Body of pancreas (tissue), 4 donors: Measurements from ENCODE around the gene HOXB1.

Source experiments
- POLR2A ChIP-seq, 3 donors: fragments of 450-650 bp; IDR thresholded peaks; one replicate each; pipeline ENCODE4 v1.6.1; 2016; ENCODE audit warnings: antibody characterized with exemption in 3 of 3, mild to moderate bottlenecking in 2 of 3
- TF ChIP-seq, protein P1 (sequence below), 7 experiments: fragments of 450-650 bp in 4 of 7; fragments of 200-600 bp in 3 of 7; sonication (generic) in 3 of 7; IDR thresholded peaks; one replicate each; pipeline ENCODE4 v1.5.1; 2016 to 2019; ENCODE audit warnings: antibody characterized with exemption in 7 of 7

DNA sequence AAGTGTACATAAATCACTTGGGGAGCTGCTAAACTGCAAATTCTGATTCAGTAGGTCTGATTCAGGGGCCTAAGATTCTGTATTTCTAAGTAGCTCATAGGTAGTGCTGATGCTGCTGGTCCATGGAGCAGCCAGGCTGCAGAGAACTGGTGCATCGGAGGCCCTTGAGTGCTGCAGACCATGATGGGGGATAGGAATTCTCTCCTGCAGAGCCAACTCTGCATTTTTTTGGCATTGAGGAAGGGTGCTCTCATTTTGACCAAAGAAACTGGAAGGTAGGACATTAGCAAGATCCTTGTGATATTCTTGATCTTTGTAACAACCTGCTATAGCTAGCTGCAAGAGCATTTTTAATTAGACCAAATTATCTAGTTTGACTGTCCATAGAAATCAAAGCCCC is 9.4 kb upstream of the HOXB1 start:
- TF ChIP-seq, protein P1, sequence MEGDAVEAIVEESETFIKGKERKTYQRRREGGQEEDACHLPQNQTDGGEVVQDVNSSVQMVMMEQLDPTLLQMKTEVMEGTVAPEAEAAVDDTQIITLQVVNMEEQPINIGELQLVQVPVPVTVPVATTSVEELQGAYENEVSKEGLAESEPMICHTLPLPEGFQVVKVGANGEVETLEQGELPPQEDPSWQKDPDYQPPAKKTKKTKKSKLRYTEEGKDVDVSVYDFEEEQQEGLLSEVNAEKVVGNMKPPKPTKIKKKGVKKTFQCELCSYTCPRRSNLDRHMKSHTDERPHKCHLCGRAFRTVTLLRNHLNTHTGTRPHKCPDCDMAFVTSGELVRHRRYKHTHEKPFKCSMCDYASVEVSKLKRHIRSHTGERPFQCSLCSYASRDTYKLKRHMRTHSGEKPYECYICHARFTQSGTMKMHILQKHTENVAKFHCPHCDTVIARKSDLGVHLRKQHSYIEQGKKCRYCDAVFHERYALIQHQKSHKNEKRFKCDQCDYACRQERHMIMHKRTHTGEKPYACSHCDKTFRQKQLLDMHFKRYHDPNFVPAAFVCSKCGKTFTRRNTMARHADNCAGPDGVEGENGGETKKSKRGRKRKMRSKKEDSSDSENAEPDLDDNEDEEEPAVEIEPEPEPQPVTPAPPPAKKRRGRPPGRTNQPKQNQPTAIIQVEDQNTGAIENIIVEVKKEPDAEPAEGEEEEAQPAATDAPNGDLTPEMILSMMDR (IDR thresholded peaks at IDR 0.05): no peak
- TF ChIP-seq POLR2A (IDR thresholded peaks at IDR 0.05): no peak
